Activated CD4-positive, alpha-beta T cell treated with anti-CD3 and anti-CD28 coated beads for 24 hours (primary cell): ENCODE results near the gene ANKS6.

Experiments used
- DNase-seq, 2 donors: peaks; one replicate each; pipeline ENCODE4 v3.0.0-alpha.2; 2020; ENCODE audit warnings: low read depth in 2 of 2

ANKS6 gene

GRCh38 chr9:98772364-98773155 is 23.8 kb downstream of the ANKS6 start:
- no peak for DNase-seq

- no peak for DNase-seq
Measured at GRCh38 chr9:98771209-98771874, 25.0 kb downstream of the ANKS6 start.

- no peak for DNase-seq
Measured at GRCh38 chr9:98770717-98771116, 25.6 kb downstream of the ANKS6 start.

- no peak for DNase-seq
Measured at GRCh38 chr9:98768344-98768743, 28.0 kb downstream of the ANKS6 start.

GRCh38 chr9:98767915-98768314 is 28.4 kb downstream of the ANKS6 start:
- DNase-seq = no peak

- DNase-seq = no peak
Measured at GRCh38 chr9:98767196-98767595, 29.2 kb downstream of the ANKS6 start.

- no peak for DNase-seq
Measured at GRCh38 chr9:98766586-98766985, 29.8 kb downstream of the ANKS6 start.

GRCh38 chr9:98765256-98765655 is 31.1 kb downstream of the ANKS6 start:
- DNase-seq = no peak

- DNase-seq = no peak
Measured at GRCh38 chr9:98763986-98764745, 32.2 kb downstream of the ANKS6 start.

- DNase-seq = no peak
Measured at GRCh38 chr9:98760231-98760630, 36.1 kb downstream of the ANKS6 start.

GRCh38 chr9:98755006-98755618 is 41.2 kb downstream of the ANKS6 start:
- no peak for DNase-seq

GRCh38 chr9:98751210-98751609 is 45.1 kb downstream of the ANKS6 start:
- no peak for DNase-seq

- no peak for DNase-seq
Measured at GRCh38 chr9:98750364-98751060, 45.8 kb downstream of the ANKS6 start.

- no peak for DNase-seq
Measured at GRCh38 chr9:98747476-98747875, 48.9 kb downstream of the ANKS6 start.

- DNase-seq = no peak
Measured at GRCh38 chr9:98745470-98745869, 50.9 kb downstream of the ANKS6 start.

- no peak for DNase-seq
Measured at GRCh38 chr9:98743818-98744611, 52.3 kb downstream of the ANKS6 start.

GRCh38 chr9:98743329-98743728 is 53.0 kb downstream of the ANKS6 start:
- no peak for DNase-seq

GRCh38 chr9:98742325-98743280 is 53.8 kb downstream of the ANKS6 start:
- DNase-seq = no peak

- DNase-seq = no peak
Measured at GRCh38 chr9:98740226-98740881, 56.0 kb downstream of the ANKS6 start.
